HL-60 (cell line): Measurements from ENCODE around the gene ENTPD1.

Experiments used
- CTCF ChIP-seq: IDR thresholded peaks from one replicate; pipeline ENCODE4 v1.5.1; 2011; ENCODE audit warnings: low read length, control low read depth, inconsistent platforms; ENCODE audit not compliant: insufficient read depth
- POLR2AphosphoS5 ChIP-seq: IDR thresholded peaks from 2 replicates; pipeline ENCODE4 v1.6.1; 2012; ENCODE audit warnings: low read depth

GRCh38 chr10:95831515-95831914, 75.6 kb downstream of the ENTPD1 start:
- TF ChIP-seq POLR2AphosphoS5 (no peak), CTCF (no peak)
